Measurements from ENCODE around the gene KIRREL1. TPM values are rescaled to one million over a fixed set of nuclear protein-coding genes. Genes with fewer than 3 reads are reported as not detected.

Gene KIRREL1
- total RNA-seq, 2 experiments from 2014 or later: not detected

GRCh38 chr1:158046715-158047510 is 53.5 kb downstream of the KIRREL1 start:
- Mint-ChIP-seq H3K9me3 (ENCODE audit: insufficient read depth) (no peaks in the 10 kb centered on the region), H3K36me3 (ENCODE audit: low read depth) (no peaks in the 10 kb centered on the region), H3K4me1 (ENCODE audit: low read depth) (no peaks in the 10 kb centered on the region), H3K27ac (no peak overlapping the region), H3K4me3 (no peak overlapping the region), H3K27me3 (ENCODE audit: low read depth) (peaks cover 3% of the 10 kb centered on the region)
- DNase-seq (no peak), ATAC-seq (no peak)
- CTCF ChIA-PET: no interaction called here
- POLR2A ChIA-PET: no interaction called here

DNA sequence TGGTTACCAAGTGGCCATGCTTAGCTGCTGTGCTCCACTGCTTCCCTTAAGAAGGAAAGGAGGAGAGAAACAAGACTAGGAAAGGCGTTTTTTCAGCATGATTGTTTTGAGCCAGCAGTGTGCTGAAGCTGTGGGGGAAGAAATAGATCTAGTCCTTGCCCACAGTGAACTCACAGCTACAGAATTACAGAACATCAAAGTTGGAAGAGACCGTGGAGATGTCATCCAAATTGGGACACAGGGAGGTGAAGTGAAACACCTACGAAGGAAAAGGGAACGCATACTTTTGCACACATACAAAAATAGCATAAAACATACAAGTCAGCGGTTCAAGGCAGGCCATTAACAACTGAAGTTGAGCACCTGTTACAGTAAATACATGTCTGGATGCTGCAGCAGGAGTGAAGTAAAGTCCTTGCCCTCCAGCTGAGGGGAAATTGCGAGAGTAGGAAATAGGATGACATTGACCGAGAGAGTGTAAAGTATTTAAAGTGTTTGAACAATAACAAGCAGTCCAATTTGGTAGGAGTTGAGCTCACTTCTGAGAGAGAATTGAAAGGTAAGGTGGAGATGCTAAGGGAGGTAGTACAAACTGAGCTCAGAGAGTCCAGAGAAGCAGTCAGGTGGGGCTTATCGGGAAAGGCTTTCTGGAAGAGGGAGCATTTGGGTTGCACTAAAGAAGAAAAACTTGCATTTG is 55.1 kb downstream of the KIRREL1 start:
- Mint-ChIP-seq H3K4me1 (ENCODE audit: low read depth) (no peaks in the 10 kb centered on the region), H3K4me3 (no peak overlapping the region), H3K36me3 (ENCODE audit: low read depth) (no peaks in the 10 kb centered on the region), H3K9me3 (ENCODE audit: insufficient read depth) (no peaks in the 10 kb centered on the region), H3K27ac (no peak overlapping the region), H3K27me3 (ENCODE audit: low read depth) (peaks cover 7% of the 10 kb centered on the region)
- DNase-seq (no peak), ATAC-seq (no peak)
- ChIA-PET POLR2A (no interaction called here), CTCF (no interaction called here)

GRCh38 chr1:158049853-158050252 is 56.4 kb downstream of the KIRREL1 start:
- ChIA-PET POLR2A (no interaction called here), CTCF (no interaction called here)
- Mint-ChIP-seq H3K36me3 (ENCODE audit: low read depth) (no peaks in the 10 kb centered on the region), H3K9me3 (ENCODE audit: insufficient read depth) (no peaks in the 10 kb centered on the region), H3K27me3 (ENCODE audit: low read depth) (peaks cover 7% of the 10 kb centered on the region), H3K27ac (no peak overlapping the region), H3K4me1 (ENCODE audit: low read depth) (no peaks in the 10 kb centered on the region), H3K4me3 (no peak overlapping the region)
- DNase-seq: no peak
- no peak for ATAC-seq

DNA sequence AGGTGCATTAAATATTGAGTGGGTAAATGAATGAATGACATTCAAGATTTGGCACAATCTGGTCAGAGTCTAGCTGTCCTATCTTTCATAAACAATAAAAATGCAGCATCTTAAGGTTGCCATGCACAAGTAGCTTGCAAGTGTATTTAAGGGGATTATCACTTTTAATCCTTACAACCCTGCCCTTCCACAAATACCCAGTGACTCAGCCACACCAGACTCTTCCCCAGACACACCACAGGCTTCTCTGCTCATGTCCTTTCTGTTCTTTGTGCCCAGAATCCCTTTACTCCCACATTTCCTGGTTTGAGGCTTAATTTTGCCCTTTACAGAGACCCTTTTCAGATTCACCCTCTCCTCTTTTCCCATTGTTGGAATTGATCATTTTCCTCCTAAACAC is 59.8 kb downstream of the KIRREL1 start:
- no peak overlapping the region for H3K4me3 Mint-ChIP-seq
- no peak overlapping the region for H3K27ac Mint-ChIP-seq
- H3K4me1 Mint-ChIP-seq (ENCODE audit: low read depth): no peaks in the 10 kb centered on the region
- ChIA-PET CTCF (no interaction called here), POLR2A (no interaction called here)
- ATAC-seq (no peak), DNase-seq (no peak)
- H3K27me3 Mint-ChIP-seq (ENCODE audit: low read depth): peaks cover 3% of the 10 kb centered on the region
- H3K36me3 Mint-ChIP-seq (ENCODE audit: low read depth): no peaks in the 10 kb centered on the region
- H3K9me3 Mint-ChIP-seq (ENCODE audit: insufficient read depth): no peaks in the 10 kb centered on the region

- Mint-ChIP-seq H3K27ac (no peak overlapping the region), H3K36me3 (ENCODE audit: low read depth) (no peaks in the 10 kb centered on the region), H3K4me1 (ENCODE audit: low read depth) (no peaks in the 10 kb centered on the region), H3K4me3 (no peak overlapping the region), H3K27me3 (ENCODE audit: low read depth) (peaks cover 3% of the 10 kb centered on the region), H3K9me3 (ENCODE audit: insufficient read depth) (no peaks in the 10 kb centered on the region)
- no peak for DNase-seq
- no peak for ATAC-seq
- ChIA-PET CTCF (no interaction called here), POLR2A (no interaction called here)
Measured at GRCh38 chr1:158054721-158055120, 61.3 kb downstream of the KIRREL1 start.

DNA sequence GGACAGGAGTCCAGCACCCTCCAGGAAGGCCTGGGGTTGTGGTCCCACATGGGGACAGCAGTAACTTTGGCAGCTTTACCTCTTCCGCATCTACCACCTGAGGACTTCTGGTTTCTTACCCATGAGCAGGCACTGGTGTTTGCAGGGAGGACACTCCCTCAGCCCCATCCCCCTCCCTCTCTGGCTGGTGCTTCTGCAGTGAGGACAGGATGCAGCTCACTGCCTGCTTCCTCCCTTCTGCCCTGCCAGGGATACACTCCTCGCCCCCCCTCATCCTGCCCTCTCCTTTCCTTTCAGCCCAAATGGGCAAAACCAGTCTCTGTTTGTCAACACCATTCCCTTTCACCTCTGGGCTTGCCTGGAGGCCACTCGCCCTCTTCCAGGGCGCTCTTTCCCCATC is 62.4 kb downstream of the KIRREL1 start:
- H3K9me3 Mint-ChIP-seq (ENCODE audit: insufficient read depth): no peaks in the 10 kb centered on the region
- H3K27me3 Mint-ChIP-seq (ENCODE audit: low read depth): peaks cover 3% of the 10 kb centered on the region
- no peaks in the 10 kb centered on the region for H3K4me1 Mint-ChIP-seq (ENCODE audit: low read depth)
- ChIA-PET CTCF (no interaction called here), POLR2A (no interaction called here)
- DNase-seq (no peak), ATAC-seq (no peak)
- no peak overlapping the region for H3K4me3 Mint-ChIP-seq
- no peaks in the 10 kb centered on the region for H3K36me3 Mint-ChIP-seq (ENCODE audit: low read depth)
- no peak overlapping the region for H3K27ac Mint-ChIP-seq

- H3K4me3 Mint-ChIP-seq: no peak overlapping the region
- no peak for ATAC-seq
- CTCF ChIA-PET: no interaction called here
- DNase-seq: no peak
- H3K27me3 Mint-ChIP-seq (ENCODE audit: low read depth): peaks cover 3% of the 10 kb centered on the region
- POLR2A ChIA-PET: no interaction called here
- no peaks in the 10 kb centered on the region for H3K36me3 Mint-ChIP-seq (ENCODE audit: low read depth)
- no peaks in the 10 kb centered on the region for H3K4me1 Mint-ChIP-seq (ENCODE audit: low read depth)
- no peak overlapping the region for H3K27ac Mint-ChIP-seq
- no peaks in the 10 kb centered on the region for H3K9me3 Mint-ChIP-seq (ENCODE audit: insufficient read depth)
Measured at GRCh38 chr1:158056498-158056897, 63.1 kb downstream of the KIRREL1 start.

DNA sequence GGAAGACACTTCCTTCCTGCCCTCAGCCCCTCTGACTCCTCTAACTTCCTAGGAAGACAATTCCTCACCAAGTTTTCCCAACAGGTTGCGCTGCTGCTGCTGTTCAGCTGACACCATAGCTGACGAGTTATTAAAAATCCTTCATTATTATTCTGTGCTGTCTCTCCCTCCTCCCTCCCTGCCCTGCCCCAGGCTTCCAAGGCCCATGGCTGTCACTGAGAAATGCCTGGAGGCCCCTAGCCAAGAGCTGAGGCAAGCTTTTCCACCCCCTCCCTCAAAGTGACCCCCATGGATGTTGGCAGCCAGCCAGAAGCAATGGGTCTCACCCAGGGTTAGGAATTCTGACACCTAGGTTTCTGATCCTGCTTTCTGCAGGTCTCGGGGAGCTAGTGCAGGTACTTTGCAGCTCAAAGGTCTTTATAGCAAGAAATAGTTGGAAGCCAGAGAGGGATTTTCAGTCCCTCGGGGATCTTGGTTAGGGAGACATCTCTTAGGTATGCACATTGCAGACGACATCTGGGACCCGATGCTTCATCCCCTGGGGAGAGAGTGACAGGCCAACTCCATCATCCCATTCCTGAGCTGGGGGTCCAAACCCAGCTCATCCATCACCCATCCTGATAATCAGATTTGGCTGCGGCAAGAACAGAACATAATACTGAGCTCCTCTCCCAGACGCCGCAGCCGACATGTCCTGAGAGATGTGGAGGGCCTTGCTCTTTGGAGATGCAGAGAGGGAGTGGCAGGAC is 65.0 kb downstream of the KIRREL1 start:
- Mint-ChIP-seq H3K27ac (no peak overlapping the region), H3K9me3 (ENCODE audit: insufficient read depth) (no peaks in the 10 kb centered on the region), H3K4me1 (ENCODE audit: low read depth) (no peaks in the 10 kb centered on the region), H3K36me3 (ENCODE audit: low read depth) (no peaks in the 10 kb centered on the region), H3K4me3 (no peak overlapping the region), H3K27me3 (ENCODE audit: low read depth) (peaks cover under 1% of the 10 kb centered on the region)
- ChIA-PET CTCF (interaction anchor here (1.4 to 1.6 kb wide), 2 partner anchors 22 to 66 kb away, joined by 4 to 5 read pairs; no protein-coding TSS in a partner anchor), POLR2A (no interaction called here)
- no peak for DNase-seq
- no peak for ATAC-seq

DNA sequence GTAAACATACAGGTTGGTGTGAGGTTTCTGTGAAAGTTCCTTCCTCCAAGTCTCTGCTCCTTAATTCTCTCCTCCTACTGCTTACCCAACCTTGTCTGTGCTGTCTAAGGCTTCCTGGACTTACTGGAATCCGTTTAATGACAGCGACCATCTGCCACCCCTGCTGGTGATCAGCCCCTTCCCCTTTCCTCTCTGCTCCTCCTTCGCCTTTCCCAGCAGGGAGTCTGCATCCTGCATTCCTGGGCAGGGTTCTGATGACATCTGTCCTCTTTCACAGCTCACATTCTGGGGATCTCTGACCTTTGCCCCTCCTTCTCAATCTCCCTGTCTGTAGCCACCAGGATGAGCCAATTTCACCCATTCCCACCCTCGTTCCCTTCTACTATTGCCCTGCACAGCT is 66.5 kb downstream of the KIRREL1 start:
- ATAC-seq: no peak
- Mint-ChIP-seq H3K9me3 (ENCODE audit: insufficient read depth) (no peaks in the 10 kb centered on the region), H3K27ac (no peak overlapping the region), H3K27me3 (ENCODE audit: low read depth) (peaks cover 3% of the 10 kb centered on the region), H3K4me1 (ENCODE audit: low read depth) (no peaks in the 10 kb centered on the region), H3K36me3 (ENCODE audit: low read depth) (no peaks in the 10 kb centered on the region), H3K4me3 (no peak overlapping the region)
- CTCF ChIA-PET: no interaction called here
- POLR2A ChIA-PET: interaction anchor here (0.5 kb wide), 1 partner anchor 1196 kb away, joined by 3 read pairs; no protein-coding TSS in a partner anchor
- no peak for DNase-seq

GRCh38 chr1:158062174-158062573 is 68.7 kb downstream of the KIRREL1 start:
- H3K4me1 Mint-ChIP-seq (ENCODE audit: low read depth): no peaks in the 10 kb centered on the region
- H3K9me3 Mint-ChIP-seq (ENCODE audit: insufficient read depth): no peaks in the 10 kb centered on the region
- no peak overlapping the region for H3K4me3 Mint-ChIP-seq
- no peaks in the 10 kb centered on the region for H3K36me3 Mint-ChIP-seq (ENCODE audit: low read depth)
- POLR2A ChIA-PET: no interaction called here
- no peak for DNase-seq
- CTCF ChIA-PET: no interaction called here
- no peak for ATAC-seq
- H3K27me3 Mint-ChIP-seq (ENCODE audit: low read depth): peaks cover 7% of the 10 kb centered on the region
- no peak overlapping the region for H3K27ac Mint-ChIP-seq

- H3K4me1 Mint-ChIP-seq (ENCODE audit: low read depth): no peaks in the 10 kb centered on the region
- DNase-seq: no peak
- H3K27me3 Mint-ChIP-seq (ENCODE audit: low read depth): peaks cover 15% of the 10 kb centered on the region
- CTCF ChIA-PET: no interaction called here
- ATAC-seq: no peak
- no peak overlapping the region for H3K4me3 Mint-ChIP-seq
- POLR2A ChIA-PET: no interaction called here
- H3K9me3 Mint-ChIP-seq (ENCODE audit: insufficient read depth): no peaks in the 10 kb centered on the region
- no peak overlapping the region for H3K27ac Mint-ChIP-seq
- no peaks in the 10 kb centered on the region for H3K36me3 Mint-ChIP-seq (ENCODE audit: low read depth)
Measured at GRCh38 chr1:158067662-158068061, 74.2 kb downstream of the KIRREL1 start.

GRCh38 chr1:158068918-158069317 is 75.5 kb downstream of the KIRREL1 start:
- Mint-ChIP-seq H3K36me3 (ENCODE audit: low read depth) (no peaks in the 10 kb centered on the region), H3K4me3 (no peak overlapping the region), H3K4me1 (ENCODE audit: low read depth) (no peaks in the 10 kb centered on the region), H3K27ac (no peak overlapping the region), H3K27me3 (ENCODE audit: low read depth) (peaks cover 13% of the 10 kb centered on the region), H3K9me3 (ENCODE audit: insufficient read depth) (no peaks in the 10 kb centered on the region)
- ChIA-PET CTCF (no interaction called here), POLR2A (no interaction called here)
- ATAC-seq (no peak), DNase-seq (no peak)

Data from activated CD8-positive, alpha-beta T cell treated with anti-CD3 and anti-CD28 coated beads, Interleukin-2, amount 10 ng/mL, durations not matched to agents 7 days and 5 days (primary cell).